Endothelial cell (in vitro differentiated cells): ENCODE results near the gene ITSN2. TPM values are rescaled to one million over a fixed set of nuclear protein-coding genes. Genes with fewer than 3 reads are reported as not detected.

ENCODE experiments used
- DNase-seq: peaks from one replicate; pipeline ENCODE4 v3.0.0; 2021; ENCODE audit warnings: low spot score
- H3K27ac Mint-ChIP-seq: one replicate; pipeline ENCODE4 v1.8.0; 2021; ENCODE audit warnings: mixed read lengths, inconsistent platforms; ENCODE audit not compliant: unreplicated experiment
- H3K27me3 Mint-ChIP-seq: one replicate; pipeline ENCODE4 v1.8.0; 2021; ENCODE audit warnings: mild to moderate bottlenecking, moderate library complexity, mixed read lengths, inconsistent platforms; ENCODE audit not compliant: unreplicated experiment
- H3K36me3 Mint-ChIP-seq: one replicate; pipeline ENCODE4 v1.8.0; 2021; ENCODE audit warnings: mild to moderate bottlenecking, low read depth, mixed read lengths, inconsistent platforms; ENCODE audit not compliant: unreplicated experiment
- H3K4me1 Mint-ChIP-seq: one replicate; pipeline ENCODE4 v1.8.0; 2021; ENCODE audit warnings: mild to moderate bottlenecking, mixed read lengths, inconsistent platforms; ENCODE audit not compliant: unreplicated experiment
- H3K4me3 Mint-ChIP-seq: one replicate; pipeline ENCODE4 v1.8.0; 2021; ENCODE audit warnings: mild to moderate bottlenecking, mixed read lengths, inconsistent platforms; ENCODE audit not compliant: unreplicated experiment
- H3K9me3 Mint-ChIP-seq: one replicate; pipeline ENCODE4 v1.8.0; 2021; ENCODE audit warnings: mixed read lengths, inconsistent platforms; ENCODE audit not compliant: unreplicated experiment
- CTCF ChIP-seq: fragments of 200-600 bp; sonication (generic); IDR thresholded peaks from one replicate; pipeline ENCODE4 v1.5.0; 2021; ENCODE audit warnings: antibody characterized with exemption; ENCODE audit not compliant: unreplicated experiment
- total RNA-seq: library from RNA; stranded (reverse); fragmentation: NEBNext Ultra II Directional; extraction: Animal tissue kit (Norgen Biotek cat#: 25700); gene quantifications from one replicate; pipeline ENCODE4 v1.2.1, GENCODE V29; 2021; ENCODE audit not compliant: unreplicated experiment

ITSN2 gene
- total RNA-seq, 1 donor from 2014 or later, result 73.3 TPM

DNA sequence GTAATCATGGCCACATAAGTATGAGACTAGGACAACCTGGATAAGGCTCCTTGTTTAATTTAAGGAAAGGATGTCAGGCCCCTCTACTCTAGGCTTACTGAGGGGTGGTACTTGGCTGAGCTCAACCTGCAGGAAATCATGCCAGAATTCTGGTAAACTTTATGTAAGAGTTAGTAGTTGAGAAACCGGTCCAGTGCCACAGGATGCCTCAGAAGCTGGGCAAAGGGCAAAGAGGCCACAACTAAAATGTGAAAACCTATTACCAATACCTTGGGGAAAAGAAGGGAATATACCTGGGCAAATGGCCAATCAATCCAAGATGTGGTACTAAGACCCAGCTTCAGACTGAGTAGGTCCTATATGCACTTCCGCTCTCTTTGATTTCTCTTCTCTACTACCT is 86.7 kb downstream of the ITSN2 start:
- Mint-ChIP-seq H3K36me3 (peaks cover 31% of the 10 kb centered on the region), H3K4me3 (peak overlapping the region; percentile 63), H3K27ac (peak overlapping the region; percentile 22), H3K4me1 (peaks cover 54% of the 10 kb centered on the region), H3K27me3 (no peaks in the 10 kb centered on the region), H3K9me3 (no peaks in the 10 kb centered on the region)
- DNase-seq, result no peak
- no peak for TF ChIP-seq CTCF

DNA sequence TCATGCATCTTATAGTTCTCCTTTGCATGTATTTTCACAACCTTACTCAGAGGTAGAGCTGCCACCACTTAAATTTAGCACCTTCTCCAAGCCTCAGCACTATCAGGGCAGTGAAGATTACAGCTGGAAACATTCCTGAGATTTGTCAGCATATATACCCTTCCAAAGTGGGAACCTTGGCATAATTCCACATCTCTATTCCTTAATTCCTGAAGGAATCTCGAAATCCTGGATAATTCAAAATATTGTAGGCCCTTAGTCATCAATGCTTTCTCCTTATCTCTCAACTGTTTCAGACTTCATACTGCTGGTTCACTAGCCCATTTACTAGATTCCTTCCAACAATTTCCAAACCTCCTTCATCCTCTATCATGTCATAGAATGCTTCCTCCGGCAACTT is 87.4 kb downstream of the ITSN2 start:
- peak overlapping the region; percentile 95 for H3K27ac Mint-ChIP-seq
- peak overlapping the region; percentile 9 for H3K4me3 Mint-ChIP-seq
- H3K4me1 Mint-ChIP-seq, result peaks cover 57% of the 10 kb centered on the region
- no peaks in the 10 kb centered on the region for H3K27me3 Mint-ChIP-seq
- no peak for DNase-seq
- TF ChIP-seq CTCF, result no peak
- H3K9me3 Mint-ChIP-seq, result no peaks in the 10 kb centered on the region
- peaks cover 35% of the 10 kb centered on the region for H3K36me3 Mint-ChIP-seq

- TF ChIP-seq CTCF, result no peak
- H3K36me3 Mint-ChIP-seq, result peaks cover 35% of the 10 kb centered on the region
- no peak overlapping the region for H3K4me3 Mint-ChIP-seq
- DNase-seq, result no peak
- no peaks in the 10 kb centered on the region for H3K9me3 Mint-ChIP-seq
- no peaks in the 10 kb centered on the region for H3K27me3 Mint-ChIP-seq
- peaks cover 57% of the 10 kb centered on the region for H3K4me1 Mint-ChIP-seq
- peak overlapping the region; percentile 98 for H3K27ac Mint-ChIP-seq
Observed at GRCh38 chr2:24272161-24272802, 88.1 kb downstream of the ITSN2 start.

GRCh38 chr2:24269265-24269664 is 91.1 kb downstream of the ITSN2 start:
- Mint-ChIP-seq H3K4me1 (peaks cover 49% of the 10 kb centered on the region), H3K27ac (peak overlapping the region; percentile 28), H3K36me3 (peaks cover 32% of the 10 kb centered on the region), H3K27me3 (no peaks in the 10 kb centered on the region), H3K9me3 (no peaks in the 10 kb centered on the region), H3K4me3 (peak overlapping the region; percentile 63)
- DNase-seq, result no peak
- no peak for TF ChIP-seq CTCF

DNA sequence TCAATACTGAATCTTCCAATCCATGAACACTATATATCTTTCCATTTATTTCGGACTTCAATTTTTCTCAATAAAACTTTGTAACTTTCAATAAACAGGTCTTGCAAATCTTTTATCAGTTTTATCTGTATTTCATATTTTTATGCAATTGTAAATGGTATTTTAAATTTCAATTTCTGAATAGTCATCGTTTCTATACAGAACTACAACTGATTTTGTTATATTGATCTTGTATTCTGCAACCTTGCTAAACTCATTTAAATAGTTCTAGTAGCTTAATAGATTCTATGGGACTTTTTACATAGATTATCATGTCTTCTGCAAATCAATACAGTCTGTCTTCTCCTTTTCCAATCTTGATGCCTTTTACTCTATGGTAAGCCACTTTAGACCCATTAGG is 95.1 kb downstream of the ITSN2 start:
- no peaks in the 10 kb centered on the region for H3K27me3 Mint-ChIP-seq
- DNase-seq, result no peak
- peaks cover 21% of the 10 kb centered on the region for H3K36me3 Mint-ChIP-seq
- no peak for TF ChIP-seq CTCF
- H3K4me3 Mint-ChIP-seq, result peak overlapping the region; percentile 40
- no peak overlapping the region for H3K27ac Mint-ChIP-seq
- peaks cover 29% of the 10 kb centered on the region for H3K4me1 Mint-ChIP-seq
- H3K9me3 Mint-ChIP-seq, result no peaks in the 10 kb centered on the region
